GM12878 (cell line): Measurements from ENCODE around the gene NECAB3. TPM values are rescaled to one million over a fixed set of nuclear protein-coding genes. Genes with fewer than 3 reads are reported as not detected.

Experiments used
- BCL11A ChIP-seq: IDR thresholded peaks from 2 replicates; pipeline ENCODE4 v1.6.1; 2011; ENCODE audit warnings: low read depth, low read length
- GABPA ChIP-seq: IDR thresholded peaks from 2 replicates; pipeline ENCODE4 v1.6.1; 2014; ENCODE audit warnings: antibody characterized with exemption, low read depth, mild to moderate bottlenecking, inconsistent platforms
- NKRF ChIP-seq: fragments of 450-650 bp; conservative IDR thresholded peaks from 2 replicates; pipeline ENCODE4 v1.6.1; 2017; ENCODE audit warnings: mild to moderate bottlenecking, moderate library complexity
- NR2C1 ChIP-seq: fragments of 450-650 bp; IDR thresholded peaks from 2 replicates; pipeline ENCODE4 v1.6.1; 2017; ENCODE audit warnings: antibody characterized with exemption, mild to moderate bottlenecking, moderate library complexity
- POLR2A ChIP-seq: IDR thresholded peaks from 2 replicates; pipeline ENCODE4 v1.6.1; 2011; ENCODE audit warnings: low read depth, mild to moderate bottlenecking, low read length
- POLR2AphosphoS2 ChIP-seq: IDR thresholded peaks from 2 replicates; pipeline ENCODE4 v1.6.1; 2011; ENCODE audit warnings: low read depth, mild to moderate bottlenecking, low read length, improper control_type of control experiment, moderate library complexity
- RELB ChIP-seq: fragments of 450-650 bp; IDR thresholded peaks from 2 replicates; pipeline ENCODE4 v1.6.1; 2017; ENCODE audit warnings: low read depth, mild to moderate bottlenecking, moderate library complexity
- SPI1 ChIP-seq: IDR thresholded peaks from 2 replicates; pipeline ENCODE4 v1.6.1; 2011; ENCODE audit warnings: low read depth, mild to moderate bottlenecking, low read length, moderate library complexity, borderline replicate concordance; ENCODE audit not compliant: insufficient read depth
- ZNF274 ChIP-seq: IDR thresholded peaks from one replicate; pipeline ENCODE4 v1.8.0; 2011; ENCODE audit not compliant: insufficient read length, insufficient read depth
- polyA plus RNA-seq, 11 experiments: library from polyadenylated mRNA; depleted of rRNA in 4 of 11; unstranded in 6 of 11; stranded (reverse) in 5 of 11; fragments of >200 nt; fragmentation: Nextera tagmentation in 4 of 11; fragmentation: Illumina TruSeq in 1 of 11; extraction: Ambion mirVana in 4 of 11; extraction: Trizol in 1 of 11; gene quantifications; 1 replicate in 1 of 11; 2 replicates in 10 of 11; pipeline versions ENCODE4 v1.2.1 to v1.2.3, GENCODE V29; 2011 to 2016; ENCODE audit warnings: inconsistent platforms in 2 of 11, missing spikeins in 2 of 11, low read depth in 1 of 11
- total RNA-seq, 4 experiments: library from RNA; depleted of rRNA in 3 of 4; stranded (reverse); fragments of >200 nt in 3 of 4; fragmentation: Illumina TruSeq in 1 of 4; extraction: Trizol in 1 of 4; gene quantifications; 2 replicates each; pipeline versions ENCODE4 v1.2.1 to v1.2.3, GENCODE V29; 2013 to 2021
- TF ChIP-seq, protein P1 (sequence below): fragments of 450-650 bp; formaldehyde crosslinking; IDR thresholded peaks from 2 replicates; pipeline ENCODE4 v1.5.0; 2022; ENCODE audit warnings: mild to moderate bottlenecking, missing genetic modification characterization
- TF ChIP-seq, protein P2 (sequence below): fragments of 450-650 bp; IDR thresholded peaks from 2 replicates; pipeline ENCODE4 v1.6.1; 2017; ENCODE audit warnings: borderline replicate concordance

The NECAB3 gene
- total and polyA plus RNA-seq, 10 of the 15 experiments (the other 5 are each of a cell fraction or from before 2014, with no cell fraction given) = 0.21 to 17.0 (median 7.2) TPM

DNA sequence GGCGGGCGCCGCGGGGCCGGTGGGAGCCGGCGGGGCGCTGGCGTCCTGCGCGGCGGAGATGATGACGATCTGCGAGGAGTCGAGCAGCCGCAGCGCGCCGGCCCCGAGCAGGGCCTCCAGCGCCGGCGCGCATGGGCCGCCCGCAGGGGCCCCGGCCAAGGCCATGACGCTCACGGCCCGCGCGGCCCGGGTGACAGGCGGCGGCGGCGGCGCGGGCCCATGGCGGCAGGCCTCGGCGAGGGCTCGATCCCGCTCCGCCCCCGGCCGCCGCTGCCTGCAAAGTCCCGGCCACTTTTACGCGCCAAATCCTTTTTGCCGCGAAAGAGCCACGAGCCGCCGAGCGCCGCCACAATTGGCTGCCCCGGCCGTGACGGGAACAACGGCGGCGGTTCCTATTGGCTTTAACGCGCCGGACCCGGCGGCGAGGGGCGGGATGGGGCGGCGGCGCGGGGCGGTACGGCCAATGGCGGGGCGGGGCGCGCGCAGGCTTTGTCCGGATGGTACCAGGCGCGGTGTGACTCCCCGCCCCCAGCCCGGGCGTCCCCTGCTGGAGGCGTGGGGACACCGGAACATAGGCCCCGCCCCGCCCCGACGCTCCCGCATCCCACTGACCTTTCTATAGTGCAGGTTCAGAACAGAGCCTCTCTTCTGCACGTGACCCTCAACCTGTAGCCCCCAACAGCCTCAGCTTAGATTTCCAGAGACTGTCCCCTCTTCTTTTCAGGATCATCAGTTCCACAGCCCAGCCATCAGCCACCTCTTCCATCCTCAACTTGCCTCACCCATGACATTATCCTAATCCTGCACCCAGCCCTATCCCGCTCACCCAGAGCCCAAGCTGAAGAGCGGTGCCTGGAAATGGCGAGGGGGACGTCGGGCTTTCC, 12.1 kb upstream of the NECAB3 start, which contains the start of gene E2F1 (continued):
- TF ChIP-seq, protein P1, sequence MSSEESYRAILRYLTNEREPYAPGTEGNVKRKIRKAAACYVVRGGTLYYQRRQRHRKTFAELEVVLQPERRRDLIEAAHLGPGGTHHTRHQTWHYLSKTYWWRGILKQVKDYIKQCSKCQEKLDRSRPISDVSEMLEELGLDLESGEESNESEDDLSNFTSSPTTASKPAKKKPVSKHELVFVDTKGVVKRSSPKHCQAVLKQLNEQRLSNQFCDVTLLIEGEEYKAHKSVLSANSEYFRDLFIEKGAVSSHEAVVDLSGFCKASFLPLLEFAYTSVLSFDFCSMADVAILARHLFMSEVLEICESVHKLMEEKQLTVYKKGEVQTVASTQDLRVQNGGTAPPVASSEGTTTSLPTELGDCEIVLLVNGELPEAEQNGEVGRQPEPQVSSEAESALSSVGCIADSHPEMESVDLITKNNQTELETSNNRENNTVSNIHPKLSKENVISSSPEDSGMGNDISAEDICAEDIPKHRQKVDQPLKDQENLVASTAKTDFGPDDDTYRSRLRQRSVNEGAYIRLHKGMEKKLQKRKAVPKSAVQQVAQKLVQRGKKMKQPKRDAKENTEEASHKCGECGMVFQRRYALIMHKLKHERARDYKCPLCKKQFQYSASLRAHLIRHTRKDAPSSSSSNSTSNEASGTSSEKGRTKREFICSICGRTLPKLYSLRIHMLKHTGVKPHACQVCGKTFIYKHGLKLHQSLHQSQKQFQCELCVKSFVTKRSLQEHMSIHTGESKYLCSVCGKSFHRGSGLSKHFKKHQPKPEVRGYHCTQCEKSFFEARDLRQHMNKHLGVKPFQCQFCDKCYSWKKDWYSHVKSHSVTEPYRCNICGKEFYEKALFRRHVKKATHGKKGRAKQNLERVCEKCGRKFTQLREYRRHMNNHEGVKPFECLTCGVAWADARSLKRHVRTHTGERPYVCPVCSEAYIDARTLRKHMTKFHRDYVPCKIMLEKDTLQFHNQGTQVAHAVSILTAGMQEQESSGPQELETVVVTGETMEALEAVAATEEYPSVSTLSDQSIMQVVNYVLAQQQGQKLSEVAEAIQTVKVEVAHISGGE (CRISPR knock-in tag) = no peak
- TF ChIP-seq NR2C1 (peak; percentile 10; the same call in 1 of the 2 replicates), NKRF (peak; percentile 99), RELB (no peak), GABPA (no peak), BCL11A (no peak), POLR2AphosphoS2 (no peak), SPI1 (no peak), POLR2A (peak; percentile 57; the same call in 1 of the 2 replicates), ZNF274 (no peak)
- TF ChIP-seq, protein P2, sequence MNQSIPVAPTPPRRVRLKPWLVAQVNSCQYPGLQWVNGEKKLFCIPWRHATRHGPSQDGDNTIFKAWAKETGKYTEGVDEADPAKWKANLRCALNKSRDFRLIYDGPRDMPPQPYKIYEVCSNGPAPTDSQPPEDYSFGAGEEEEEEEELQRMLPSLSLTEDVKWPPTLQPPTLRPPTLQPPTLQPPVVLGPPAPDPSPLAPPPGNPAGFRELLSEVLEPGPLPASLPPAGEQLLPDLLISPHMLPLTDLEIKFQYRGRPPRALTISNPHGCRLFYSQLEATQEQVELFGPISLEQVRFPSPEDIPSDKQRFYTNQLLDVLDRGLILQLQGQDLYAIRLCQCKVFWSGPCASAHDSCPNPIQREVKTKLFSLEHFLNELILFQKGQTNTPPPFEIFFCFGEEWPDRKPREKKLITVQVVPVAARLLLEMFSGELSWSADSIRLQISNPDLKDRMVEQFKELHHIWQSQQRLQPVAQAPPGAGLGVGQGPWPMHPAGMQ = no peak
